ENCODE measurements around the gene STAB2. TPM values are rescaled to one million over a fixed set of nuclear protein-coding genes. Genes with fewer than 3 reads are reported as not detected.

The STAB2 gene
- total and polyA plus RNA-seq, 3 donors from 2014 or later: 1.7 to 15.8 (median 2.7) TPM

GRCh38 chr12:103793046-103793445 lies 206.0 kb downstream of the STAB2 start:
- Histone ChIP-seq H3K36me3 (ENCODE audit: low read depth, missing control alignments) (no peaks in the 10 kb centered on the region), H3K27me3 (no peaks in the 10 kb centered on the region), H3K9me3 (no peaks in the 10 kb centered on the region), H3K4me3 (no peak overlapping the region), H3K27ac (no peak overlapping the region), H3K4me1 (peaks cover 11% of the 10 kb centered on the region)
- WGBS, 2 donors: 79 to 88% methylated on average over 3 of the region's 3 CpGs
- no peak for DNase-seq
- TF ChIP-seq CTCF (IDR thresholded peaks at IDR 0.05): no peak
- TF ChIP-seq POLR2A (IDR thresholded peaks at IDR 0.05): no peak
- intact Hi-C loops (cut with DNase I; ENCODE audit: low total_unique reads): no loop called here

GRCh38 chr12:103793512-103794045 lies 206.5 kb downstream of the STAB2 start:
- no peaks in the 10 kb centered on the region for H3K27me3 ChIP-seq
- 68 to 80% methylated on average over 7 to 9 of the region's 9 CpGs for WGBS, 2 donors
- H3K27ac ChIP-seq: no peak overlapping the region
- no peak for DNase-seq
- TF ChIP-seq POLR2A (IDR thresholded peaks at IDR 0.05): no peak
- no peak for TF ChIP-seq CTCF (IDR thresholded peaks at IDR 0.05)
- H3K4me3 ChIP-seq: no peak overlapping the region
- H3K36me3 ChIP-seq (ENCODE audit: low read depth, missing control alignments): no peaks in the 10 kb centered on the region
- no peaks in the 10 kb centered on the region for H3K9me3 ChIP-seq
- H3K4me1 ChIP-seq: peaks cover 11% of the 10 kb centered on the region
- intact Hi-C loops (cut with DNase I; ENCODE audit: low total_unique reads): no loop called here

- TF ChIP-seq POLR2A (IDR thresholded peaks at IDR 0.05) (no peak), CTCF (IDR thresholded peaks at IDR 0.05) (no peak)
- H3K4me1 ChIP-seq: peaks cover 11% of the 10 kb centered on the region
- intact Hi-C loops (cut with DNase I; ENCODE audit: low total_unique reads): no loop called here
These were observed 207.5 kb downstream of the STAB2 start for GRCh38 chr12:103794309-103795213.

GRCh38 chr12:103798586-103798985 lies 211.5 kb downstream of the STAB2 start:
- no peaks in the 10 kb centered on the region for H3K27me3 ChIP-seq
- 88 to 95% methylated on average over 4 of the region's 4 CpGs for WGBS, 2 donors
- no peak overlapping the region for H3K27ac ChIP-seq
- H3K36me3 ChIP-seq (ENCODE audit: low read depth, missing control alignments): no peaks in the 10 kb centered on the region
- no peaks in the 10 kb centered on the region for H3K9me3 ChIP-seq
- H3K4me1 ChIP-seq: peaks cover 21% of the 10 kb centered on the region
- DNase-seq: no peak
- TF ChIP-seq CTCF (IDR thresholded peaks at IDR 0.05) (no peak), POLR2A (IDR thresholded peaks at IDR 0.05) (no peak)
- H3K4me3 ChIP-seq: no peak overlapping the region
- intact Hi-C loops (cut with DNase I; ENCODE audit: low total_unique reads): no loop called here

More at GRCh38 chr12:103794309-103795213, 207.5 kb downstream of the STAB2 start:
- Histone ChIP-seq H3K4me3 (no peak overlapping the region), H3K27me3 (no peaks in the 10 kb centered on the region), H3K9me3 (no peaks in the 10 kb centered on the region), H3K36me3 (ENCODE audit: low read depth, missing control alignments) (no peaks in the 10 kb centered on the region), H3K27ac (no peak overlapping the region)
- DNase-seq: no peak
- WGBS, 2 donors: 70 to 73% methylated on average over 4 of the region's 4 CpGs
